Frontal cortex (tissue), 4 donors: ENCODE data around the gene MUC21. TPM values are rescaled to one million over a fixed set of nuclear protein-coding genes. Genes with fewer than 3 reads are reported as not detected.
"Not testable (repeated sequence)": the region's sequence is repeated elsewhere in the genome, so short reads cannot be mapped to it uniquely, and the experiment has no call there.

Experiments
- DNase-seq, 2 donors: peaks; one replicate each; pipeline ENCODE4 v3.0.0; 2012; ENCODE audit warnings: low spot score in 2 of 2
- FAIRE-seq: peaks from 2 replicates; lab custom pipeline; 2012; peaks lifted over from hg19 to GRCh38; lab: Jason Lieb, UNC
- total RNA-seq: library from RNA; depleted of rRNA; stranded (reverse); fragments of >200 nt; gene quantifications from one replicate; pipeline ENCODE4 v1.2.3, GENCODE V29; 2014
- donor health status: control.
- donor health status: control.
- donor health status: control.

MUC21 gene
- total RNA-seq, 1 donor from 2014 or later = not detected

- DNase-seq (no peak), FAIRE-seq (no peak)
Observed at GRCh38 chr6:31004794-31005193, 21.3 kb downstream of the MUC21 start.

- DNase-seq = no peak
- no peak for FAIRE-seq
Observed at GRCh38 chr6:31005249-31006020, 21.9 kb downstream of the MUC21 start.

- DNase-seq = no peak
- no peak for FAIRE-seq
Observed at GRCh38 chr6:31007694-31008093, 24.2 kb downstream of the MUC21 start.

- no peak for FAIRE-seq
Observed at GRCh38 chr6:31008165-31008564, 24.6 kb downstream of the MUC21 start.

GRCh38 chr6:31009731-31010130 lies 26.2 kb downstream of the MUC21 start:
- DNase-seq = no peak

More at GRCh38 chr6:31008165-31008564, 24.6 kb downstream of the MUC21 start:
- no peak for DNase-seq

GRCh38 chr6:31010393-31011060 lies 27.0 kb downstream of the MUC21 start, which contains the start of gene MUC22:
Gene MUC22, plus strand, starts transcription at chr6:31010474. Its CDS starts 233 bp downstream, at chr6:31010707.
- DNase-seq (no peak), FAIRE-seq (no peak)

More at GRCh38 chr6:31009731-31010130, 26.2 kb downstream of the MUC21 start:
- no peak for FAIRE-seq

GRCh38 chr6:31011153-31011552 lies 27.6 kb downstream of the MUC21 start:
- no peak for FAIRE-seq
- no peak for DNase-seq

GRCh38 chr6:31016659-31017299 lies 33.3 kb downstream of the MUC21 start:
- DNase-seq (no peak), FAIRE-seq (no peak)

- DNase-seq, FAIRE-seq: not testable (repeated sequence)
Observed at GRCh38 chr6:31017436-31017835, 33.9 kb downstream of the MUC21 start.

- no peak for DNase-seq
- FAIRE-seq = no peak
Observed at GRCh38 chr6:31020057-31020456, 36.5 kb downstream of the MUC21 start.

GRCh38 chr6:31020631-31021255 lies 37.2 kb downstream of the MUC21 start:
- FAIRE-seq, DNase-seq: not testable (repeated sequence)

- FAIRE-seq, DNase-seq: not testable (repeated sequence)
Observed at GRCh38 chr6:31021705-31022531, 38.4 kb downstream of the MUC21 start.

GRCh38 chr6:31025595-31025994 lies 42.1 kb downstream of the MUC21 start:
- no peak for FAIRE-seq

GRCh38 chr6:31031095-31031494 lies 47.6 kb downstream of the MUC21 start:
- DNase-seq (no peak), FAIRE-seq (no peak)

More at GRCh38 chr6:31025595-31025994, 42.1 kb downstream of the MUC21 start:
- no peak for DNase-seq

- no peak for FAIRE-seq
- DNase-seq = no peak
Observed at GRCh38 chr6:31033075-31033474, 49.6 kb downstream of the MUC21 start.

- FAIRE-seq = no peak
Observed at GRCh38 chr6:31035862-31036497, 52.5 kb downstream of the MUC21 start.

GRCh38 chr6:31037169-31037568 lies 53.7 kb downstream of the MUC21 start:
- FAIRE-seq (no peak), DNase-seq (no peak)

More at GRCh38 chr6:31035862-31036497, 52.5 kb downstream of the MUC21 start:
- no peak for DNase-seq

GRCh38 chr6:31037682-31038081 lies 54.2 kb downstream of the MUC21 start:
- DNase-seq (no peak), FAIRE-seq (no peak)

GRCh38 chr6:31038559-31038958 lies 55.0 kb downstream of the MUC21 start:
- DNase-seq (no peak), FAIRE-seq (no peak)
